K562 treated with DMSO at 1 percent for 24 hours (cell line): ENCODE results near the gene EVI5L. TPM values are rescaled to one million over a fixed set of nuclear protein-coding genes. Genes with fewer than 3 reads are reported as not detected.

Experiments used
- total RNA-seq: library from RNA; unstranded; fragments of 300-600 nt; gene quantifications from 2 replicates; pipeline ENCODE4 v1.2.3, GENCODE V29; 2022; ENCODE audit warnings: low read depth; ENCODE audit not compliant: insufficient read depth

The EVI5L gene
- 16.1 and 19.9 TPM in 2 replicates for total RNA-seq

GRCh38 chr19:7829561-7830271, at the start of gene EVI5L:
Gene EVI5L (plus strand): TSS chr19:7830218. CDS start chr19:7846543, 16,325 bp downstream.

GRCh38 chr19:7874076-7874896, 44.3 kb downstream of the EVI5L start, which contains the start of gene PRR36:
Gene PRR36 (minus strand): TSS chr19:7874390. CDS start chr19:7873689, 701 bp downstream.

GRCh38 chr19:7888145-7888825, 58.3 kb downstream of the EVI5L start, which contains the start of gene LRRC8E:
Gene LRRC8E (plus strand): TSS chr19:7888510. CDS start chr19:7895604, 7,094 bp downstream.

GRCh38 chr19:7903244-7904073, 73.4 kb downstream of the EVI5L start, which contains the start of gene MAP2K7:
Gene MAP2K7 (plus strand): TSS chr19:7903877. CDS start chr19:7903945, 68 bp downstream.

Other genes starting within 250 kb of the EVI5L start
- gene CAMSAP3, start 234.4 kb upstream of the EVI5L start, total RNA-seq: 3.4 and 3.8 TPM in 2 replicates
- 108 and 119 TPM in 2 replicates for gene XAB2, start 200.7 kb upstream of the EVI5L start, total RNA-seq
- gene PET100, start 200.4 kb upstream of the EVI5L start, total RNA-seq: 33.2 and 56.3 TPM in 2 replicates
- 2.6 and 6.6 TPM in 2 replicates for gene PCP2, start 196.5 kb upstream of the EVI5L start, total RNA-seq
- 209 and 241 TPM in 2 replicates for gene STXBP2, start 193.1 kb upstream of the EVI5L start, total RNA-seq
- not detected in 2 replicates for gene RETN, start 161.2 kb upstream of the EVI5L start, total RNA-seq
- 1.3 and 1.4 TPM in 2 replicates for gene MCEMP1, start 153.1 kb upstream of the EVI5L start, total RNA-seq
- gene TRAPPC5, start 149.4 kb upstream of the EVI5L start, total RNA-seq: 175 and 188 TPM in 2 replicates
- 0.70 and 0.95 TPM in 2 replicates for gene FCER2, start 128.1 kb upstream of the EVI5L start, total RNA-seq
- not detected in 2 replicates for gene CLEC4G, start 98.1 kb upstream of the EVI5L start, total RNA-seq
- gene CD209, start 82.7 kb upstream of the EVI5L start, total RNA-seq: not detected in 2 replicates
- gene CLEC4M, start 67.0 kb upstream of the EVI5L start, total RNA-seq: 0.54 TPM in 1 of 2 replicates, not detected in the other
- gene PRR36, start 44.2 kb downstream of the EVI5L start, total RNA-seq: 0.44 TPM in 1 of 2 replicates, not detected in the other
- 7.1 and 8.5 TPM in 2 replicates for gene LRRC8E, start 58.3 kb downstream of the EVI5L start, total RNA-seq
- 40.0 and 44.3 TPM in 2 replicates for gene MAP2K7, start 73.7 kb downstream of the EVI5L start, total RNA-seq
- 2.2 and 3.2 TPM in 2 replicates for gene TGFBR3L, start 84.6 kb downstream of the EVI5L start, total RNA-seq
- 50.8 and 53.9 TPM in 2 replicates for gene SNAPC2, start 90.1 kb downstream of the EVI5L start, total RNA-seq
- gene CTXN1, start 95.9 kb downstream of the EVI5L start, total RNA-seq: 7.3 and 8.5 TPM in 2 replicates
- gene TIMM44, start 113.4 kb downstream of the EVI5L start, total RNA-seq: 141 and 148 TPM in 2 replicates
- 76.0 and 85.4 TPM in 2 replicates for gene ELAVL1, start 175.4 kb downstream of the EVI5L start, total RNA-seq
- gene CCL25, start 222.5 kb downstream of the EVI5L start, total RNA-seq: not detected in 2 replicates